TTC549 (cell line): ENCODE measurements around the gene NEK5.
"Not testable (repeated sequence)": the region's sequence is repeated elsewhere in the genome, so short reads cannot be mapped to it uniquely, and the experiment has no call there.

Source experiments
- FAIRE-seq: peaks from 2 replicates; lab custom pipeline; 2012; peaks lifted over from hg19 to GRCh38; lab: Jason Lieb, UNC

The NEK5 gene

DNA sequence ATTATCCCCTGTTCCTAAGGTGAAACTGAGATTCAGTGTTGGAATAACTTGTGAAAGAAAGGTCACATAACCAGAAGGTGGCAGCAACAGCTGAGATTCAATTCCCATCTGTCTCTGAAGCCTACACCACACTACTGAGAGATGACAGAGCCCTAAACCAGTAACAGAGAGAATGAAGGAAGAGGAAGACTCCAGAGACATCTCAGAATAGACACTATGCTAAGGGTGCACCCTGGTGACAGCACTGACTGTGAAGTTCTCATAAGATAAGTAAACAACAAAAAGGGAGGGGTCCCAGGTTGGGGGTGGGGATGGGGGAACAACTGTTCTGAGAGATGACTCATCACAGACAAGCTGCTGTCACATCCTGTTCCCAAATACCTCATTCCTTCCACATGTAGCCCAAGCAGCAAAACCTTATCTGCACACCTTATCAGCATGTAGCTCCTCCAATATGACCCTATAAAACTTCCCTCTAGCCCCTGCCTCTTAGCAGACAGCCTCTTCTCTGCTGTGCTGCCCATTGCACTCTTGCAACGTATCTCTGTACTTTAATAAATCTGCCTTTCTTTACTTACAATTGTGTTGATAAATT, 57.8 kb downstream of the NEK5 start:
- no peak for FAIRE-seq

DNA sequence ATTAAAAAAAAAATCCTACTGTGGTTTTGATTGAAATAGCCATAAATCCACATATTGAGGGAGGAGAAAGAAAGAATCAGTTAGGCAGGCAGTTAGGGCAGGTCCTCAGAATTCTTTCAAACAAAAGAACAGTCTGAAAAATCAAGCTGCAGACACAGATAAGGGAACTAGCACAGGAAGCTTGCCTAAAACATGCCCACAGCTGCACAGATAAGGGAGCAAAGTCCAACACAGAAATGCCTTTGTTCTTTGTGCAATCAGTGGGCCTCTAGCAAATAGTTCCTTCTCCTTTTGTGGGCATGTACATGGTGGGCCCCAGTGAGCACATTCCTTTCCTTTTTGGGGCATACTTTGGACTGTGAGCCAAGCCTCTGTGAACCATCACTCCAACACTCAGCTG, 61.6 kb downstream of the NEK5 start:
- FAIRE-seq, result no peak

DNA sequence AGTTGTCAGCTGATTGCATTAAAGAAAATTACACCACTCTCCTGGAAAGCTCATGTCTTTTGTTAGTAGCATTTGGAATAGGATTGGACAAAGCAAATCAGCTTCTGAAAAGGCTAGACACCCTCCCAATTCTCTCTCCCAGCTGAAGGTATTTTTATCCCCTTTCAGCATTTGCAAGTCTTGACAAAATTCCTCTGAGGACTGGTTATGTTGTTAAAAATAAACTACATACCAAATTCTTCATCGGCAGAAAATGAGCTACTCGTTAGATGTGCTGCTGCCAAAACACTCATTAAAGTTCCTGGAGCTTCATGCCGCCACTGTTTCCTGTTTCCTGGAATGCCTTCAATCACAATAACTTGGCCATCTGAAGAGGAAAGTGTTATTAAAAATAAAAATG, 67.3 kb downstream of the NEK5 start:
- FAIRE-seq, result no peak

DNA sequence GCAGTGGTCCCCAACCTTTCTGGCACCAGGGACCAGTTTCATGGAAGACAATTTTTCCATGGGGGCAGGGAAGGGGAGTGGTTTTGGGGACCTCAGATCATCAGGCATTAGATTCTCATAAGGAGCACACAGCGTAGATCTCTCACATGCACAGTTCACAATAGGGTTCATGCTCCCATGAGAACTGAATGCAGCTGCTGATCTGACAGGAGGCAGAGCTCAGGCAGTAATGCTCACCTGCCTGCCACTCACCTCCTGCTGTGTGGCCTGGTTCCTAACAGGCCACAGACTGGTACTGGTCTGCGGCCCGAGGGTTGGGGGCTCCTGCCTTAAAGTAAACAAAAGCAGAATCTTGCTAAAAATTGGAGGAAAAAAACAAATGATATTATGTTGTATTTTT, 67.8 kb downstream of the NEK5 start:
- FAIRE-seq, result not testable (repeated sequence)

DNA sequence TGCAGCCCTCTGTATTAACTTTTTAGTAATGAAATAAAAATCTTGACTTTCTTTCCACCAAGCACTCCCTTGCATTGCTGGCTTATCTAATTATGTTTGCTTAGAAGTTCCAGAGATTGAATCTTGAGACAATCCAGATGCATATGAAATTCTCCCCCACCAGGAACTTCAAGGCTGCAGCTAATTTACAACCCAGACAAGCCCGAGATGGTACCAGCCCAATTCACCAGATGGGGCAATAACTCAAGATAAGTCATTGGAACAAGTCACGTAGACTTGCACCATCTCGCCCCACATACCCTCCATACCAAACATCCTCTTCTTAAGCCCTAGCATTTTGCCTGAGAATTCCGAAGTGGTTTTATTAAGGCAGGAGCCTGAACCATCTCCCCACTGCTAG, 75.4 kb downstream of the NEK5 start:
- FAIRE-seq, result no peak

DNA sequence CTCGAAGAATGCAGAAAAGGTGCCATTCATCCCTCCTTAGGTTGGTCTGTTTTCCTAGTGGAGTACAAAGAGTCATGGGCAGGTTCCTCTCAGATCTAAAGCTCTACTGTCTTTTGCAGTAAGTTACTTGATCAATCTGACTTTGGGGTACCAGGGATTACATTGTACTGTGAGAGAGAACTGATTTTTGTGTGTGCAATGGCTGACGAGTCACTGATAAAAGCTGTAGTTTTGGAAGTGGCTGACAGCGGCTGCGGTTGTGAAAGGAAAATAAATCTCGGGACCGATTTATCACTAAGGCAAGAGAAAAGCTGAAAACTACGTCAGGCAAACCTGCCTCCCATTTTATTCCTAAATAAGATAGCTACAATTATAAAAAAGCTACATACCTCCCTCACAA, 77.5 kb downstream of the NEK5 start:
- no peak for FAIRE-seq

DNA sequence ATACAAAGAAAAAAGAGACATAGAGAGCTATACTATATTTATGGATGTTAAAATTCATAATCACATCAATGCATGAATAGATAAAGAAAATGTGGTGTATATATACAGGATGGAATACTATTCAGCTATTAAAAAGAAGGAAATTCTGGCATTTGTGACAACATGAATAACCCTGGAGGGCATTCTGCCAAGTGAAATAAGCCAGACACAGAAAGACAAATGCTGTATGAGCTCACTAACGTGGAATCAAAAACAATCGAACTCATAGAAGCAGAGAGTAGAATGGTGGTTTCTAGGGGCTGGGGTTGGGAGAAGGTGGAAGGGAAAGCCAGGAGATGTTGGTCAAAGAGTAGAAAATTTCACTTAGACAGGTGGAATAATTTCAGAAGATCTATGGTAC, 80.4 kb downstream of the NEK5 start:
- no peak for FAIRE-seq

DNA sequence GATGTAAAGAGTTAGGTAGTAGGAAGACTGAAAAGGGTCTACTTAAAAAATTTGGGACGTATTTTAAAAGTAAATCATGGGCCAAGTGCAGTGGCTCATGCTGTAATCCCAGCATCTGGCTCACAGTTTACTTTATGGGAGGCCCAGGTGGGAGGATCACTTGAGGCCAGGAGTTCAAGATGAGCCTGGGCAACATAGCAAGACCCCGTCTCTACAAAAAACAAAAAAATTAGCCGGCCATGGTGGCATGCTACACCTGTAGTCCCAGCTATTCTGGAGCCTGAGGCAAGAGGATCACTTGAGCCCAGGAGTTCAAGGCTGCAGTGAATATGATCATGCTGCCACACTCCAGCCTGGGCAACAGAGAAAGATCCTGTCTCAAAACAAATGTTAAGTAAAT, 81.4 kb downstream of the NEK5 start:
- FAIRE-seq, result no peak

DNA sequence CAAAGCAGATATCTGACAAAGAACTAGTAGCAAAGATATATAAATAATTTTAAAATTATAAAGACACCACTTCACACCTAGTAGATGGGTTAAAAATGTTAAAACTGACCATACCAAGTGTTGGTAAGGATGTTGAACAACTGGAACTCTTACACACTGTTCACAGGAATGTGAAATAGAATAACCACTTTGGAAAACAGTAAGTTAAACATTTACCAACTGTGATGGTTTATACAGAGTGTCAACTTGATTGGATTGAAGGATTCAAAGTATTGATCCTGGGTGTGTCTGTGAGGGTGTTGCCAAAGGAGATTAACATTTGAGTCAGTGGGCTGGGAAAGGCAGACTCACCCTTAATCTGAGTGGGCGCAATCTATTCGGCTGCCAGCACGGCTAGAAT, 85.2 kb downstream of the NEK5 start:
- no peak for FAIRE-seq

DNA sequence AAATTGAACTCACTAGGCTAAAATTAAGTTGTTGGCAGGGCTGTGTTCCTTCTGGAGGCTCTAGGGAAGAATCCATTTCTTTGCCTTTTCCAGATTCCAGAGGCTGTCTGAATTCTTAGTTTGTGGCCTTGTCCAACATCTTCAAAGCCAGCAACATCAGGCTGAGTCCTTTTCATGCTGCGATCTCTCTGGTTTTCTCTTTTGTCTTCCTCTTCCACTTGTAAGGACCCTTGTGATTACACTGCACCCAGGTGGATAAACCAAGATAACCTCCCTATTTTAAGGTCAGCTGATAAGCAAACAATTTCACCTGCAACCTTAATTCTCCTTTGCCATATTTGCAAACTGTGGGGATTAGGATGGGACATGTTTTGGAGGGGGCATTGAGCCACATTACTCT, 92.8 kb downstream of the NEK5 start:
- no peak for FAIRE-seq

DNA sequence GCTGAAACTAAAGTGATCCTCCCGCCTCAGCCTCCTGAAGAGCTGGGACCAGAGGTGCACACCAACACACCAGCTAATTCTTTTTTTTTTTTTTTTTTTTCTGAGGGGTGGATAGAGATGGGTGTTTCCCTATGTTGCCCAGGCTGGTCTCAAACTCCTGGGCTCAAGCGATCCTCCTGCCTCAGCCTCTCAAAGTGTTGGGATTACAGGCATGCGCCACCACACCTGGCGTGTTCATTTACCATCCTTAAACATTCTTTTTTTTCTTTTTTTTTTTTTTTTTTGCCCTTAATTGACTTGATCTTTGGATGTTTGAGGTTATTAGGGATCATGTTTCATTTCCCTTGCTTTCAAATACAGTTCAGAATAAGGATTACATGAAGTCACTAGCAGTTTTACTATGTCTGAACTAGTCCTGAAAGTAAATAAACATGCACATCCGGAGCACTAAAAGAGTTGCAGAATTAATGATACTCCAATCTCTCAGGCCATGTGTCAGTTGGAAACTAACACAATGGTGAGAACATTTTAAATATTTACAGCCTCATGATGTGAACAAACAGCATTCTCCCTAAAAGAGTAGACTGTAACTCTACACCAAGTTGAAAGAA, 94.2 kb downstream of the NEK5 start:
- FAIRE-seq, result no peak

DNA sequence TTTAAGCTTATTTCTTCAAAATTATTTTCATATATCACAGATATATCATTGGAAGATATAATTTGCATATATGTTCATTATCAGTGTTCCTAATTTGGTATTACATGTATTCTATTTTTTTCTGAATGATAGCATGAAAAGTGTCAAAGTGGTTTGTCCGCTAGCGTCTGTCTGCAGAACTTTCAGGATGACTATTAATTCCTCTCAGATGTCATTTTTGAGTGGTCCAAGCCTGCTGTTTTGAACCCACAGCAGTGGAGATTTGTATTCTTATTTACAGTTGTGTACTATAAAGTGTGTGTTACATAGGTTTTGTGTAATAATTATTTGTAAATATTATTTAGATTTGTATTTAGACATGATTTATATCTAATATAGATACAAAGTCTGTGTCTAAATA, 95.8 kb downstream of the NEK5 start:
- FAIRE-seq, result no peak

DNA sequence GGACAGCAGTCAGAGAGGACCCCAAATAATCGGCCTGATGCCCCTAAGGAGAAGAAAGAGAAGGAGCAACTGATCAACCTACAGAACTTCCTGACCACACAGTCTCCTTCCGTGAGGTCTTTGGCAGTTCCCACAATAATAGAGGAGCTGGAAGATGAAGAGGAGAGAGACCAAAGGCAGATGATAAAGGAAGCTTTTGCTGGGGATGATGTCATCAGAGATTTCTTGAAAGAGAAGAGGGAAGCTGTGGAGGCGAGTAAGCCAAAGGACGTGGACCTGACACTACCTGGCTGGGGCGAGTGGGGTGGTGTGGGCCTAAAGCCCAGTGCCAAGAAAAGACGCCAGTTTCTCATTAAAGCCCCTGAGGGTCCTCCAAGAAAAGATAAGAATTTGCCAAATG, 98.5 kb downstream of the NEK5 start:
- not testable (repeated sequence) for FAIRE-seq

DNA sequence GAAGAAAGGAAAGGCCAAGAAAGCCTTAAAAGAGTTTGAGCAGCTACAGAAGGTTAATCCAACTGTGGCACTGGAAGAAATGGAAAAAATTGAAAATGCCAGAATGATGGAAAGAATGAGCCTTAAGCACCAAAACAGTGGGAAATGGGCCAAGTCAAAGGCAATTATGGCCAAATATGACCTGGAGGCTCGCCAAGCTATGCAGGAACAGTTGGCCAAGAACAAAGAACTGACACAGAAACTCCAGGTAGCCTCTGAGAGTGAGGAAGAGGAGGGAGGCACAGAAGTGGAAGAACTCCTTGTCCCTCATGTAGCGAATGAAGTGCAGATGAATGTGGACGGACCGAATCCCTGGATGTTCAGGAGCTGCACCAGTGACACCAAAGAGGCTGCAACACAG, 99.3 kb downstream of the NEK5 start:
- no peak for FAIRE-seq

DNA sequence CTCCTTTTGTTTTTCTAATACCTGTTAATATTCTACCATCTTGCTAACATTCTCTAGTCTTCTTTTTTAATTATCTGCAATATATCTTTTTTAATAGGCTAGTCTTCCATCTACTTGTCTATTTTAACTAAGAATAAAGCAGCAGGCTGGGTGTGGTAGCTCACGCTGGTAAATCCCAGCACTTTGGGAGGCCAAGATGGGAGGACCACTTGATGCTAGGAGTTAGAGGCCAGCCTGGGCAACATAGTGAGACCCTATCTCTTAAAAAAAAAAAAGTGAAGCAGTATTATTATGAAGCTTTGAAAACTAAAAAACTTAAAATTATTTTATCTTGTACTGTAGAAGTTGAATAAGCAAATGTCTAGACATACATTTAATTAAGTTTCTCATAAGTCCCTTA, 101.0 kb downstream of the NEK5 start:
- no peak for FAIRE-seq

DNA sequence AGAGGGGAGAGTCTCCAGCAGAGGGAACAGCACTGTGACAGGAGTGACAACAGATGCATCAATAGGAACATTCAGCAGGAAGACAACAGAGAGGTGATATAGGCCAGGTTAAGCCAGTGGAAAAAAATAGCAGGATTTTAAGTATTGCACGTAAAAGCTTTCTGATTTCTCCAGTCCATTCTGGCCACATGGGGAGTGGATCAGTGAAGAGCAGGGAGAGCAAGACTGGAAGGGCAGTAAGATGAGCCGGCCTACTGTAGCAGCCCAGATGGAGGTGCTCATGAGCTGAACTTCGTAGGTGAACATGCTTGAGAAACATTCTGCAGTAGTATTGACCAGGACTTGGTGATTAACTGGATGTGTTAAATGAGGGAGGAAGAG, 102.6 kb downstream of the NEK5 start:
- no peak for FAIRE-seq

DNA sequence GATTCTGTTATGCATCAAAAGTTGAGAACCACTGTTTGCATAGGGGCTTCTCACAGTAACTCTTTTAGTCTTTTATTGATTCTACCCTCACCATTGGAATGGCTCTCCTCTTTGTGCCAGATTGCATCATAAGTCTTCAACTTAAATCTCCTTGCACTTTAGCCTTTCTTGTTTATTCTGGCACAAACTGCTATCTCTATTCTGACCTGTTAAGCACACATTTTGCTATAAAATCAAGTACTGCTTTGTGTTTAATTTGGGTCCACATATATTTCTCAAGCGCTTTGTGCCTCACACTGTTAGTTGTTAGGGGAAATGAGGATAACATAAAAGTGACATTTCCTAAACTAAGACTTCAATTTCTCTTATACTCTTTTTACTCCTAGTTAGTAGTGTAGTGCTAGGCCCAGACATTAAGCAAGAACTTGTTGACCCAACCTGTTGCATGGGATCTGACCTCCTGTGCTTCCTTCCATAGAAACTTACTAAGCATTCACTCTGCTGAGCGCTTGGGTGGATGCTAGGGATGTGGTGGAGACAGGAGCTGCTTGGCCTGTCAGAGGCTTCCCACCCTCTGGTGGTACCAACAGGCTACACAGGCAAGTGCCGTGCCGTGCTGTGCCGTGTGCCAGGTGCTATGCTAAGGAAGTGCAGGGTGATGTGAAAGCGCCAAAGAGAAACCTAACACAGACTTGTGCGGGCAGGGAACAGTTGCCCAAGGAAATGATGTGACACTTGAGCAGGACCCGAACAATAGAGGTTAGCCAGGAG, 103.2 kb downstream of the NEK5 start:
- no peak for FAIRE-seq

DNA sequence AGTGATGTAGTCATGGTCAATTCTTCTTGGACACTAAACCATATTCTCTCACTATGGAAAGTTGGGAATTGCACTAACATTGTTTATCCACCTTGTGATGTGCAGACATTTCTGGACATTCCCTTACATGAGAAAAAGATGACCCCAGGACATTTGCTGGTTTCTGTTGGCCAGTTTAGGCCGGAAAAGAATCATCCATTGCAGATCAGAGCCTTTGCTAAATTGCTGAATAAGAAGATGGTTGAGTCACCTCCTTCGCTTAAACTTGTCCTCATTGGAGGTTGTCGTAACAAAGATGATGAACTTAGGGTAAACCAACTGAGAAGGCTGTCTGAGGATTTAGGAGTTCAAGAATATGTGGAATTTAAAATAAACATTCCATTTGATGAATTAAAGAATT, 104.4 kb downstream of the NEK5 start, which contains the start of gene UTP14C:
Gene UTP14C, plus strand, starts transcription at position 211 of the 400 bp plus-strand sequence. CDS start 4,114 bp downstream, outside the sequence.
- FAIRE-seq, result no peak

DNA sequence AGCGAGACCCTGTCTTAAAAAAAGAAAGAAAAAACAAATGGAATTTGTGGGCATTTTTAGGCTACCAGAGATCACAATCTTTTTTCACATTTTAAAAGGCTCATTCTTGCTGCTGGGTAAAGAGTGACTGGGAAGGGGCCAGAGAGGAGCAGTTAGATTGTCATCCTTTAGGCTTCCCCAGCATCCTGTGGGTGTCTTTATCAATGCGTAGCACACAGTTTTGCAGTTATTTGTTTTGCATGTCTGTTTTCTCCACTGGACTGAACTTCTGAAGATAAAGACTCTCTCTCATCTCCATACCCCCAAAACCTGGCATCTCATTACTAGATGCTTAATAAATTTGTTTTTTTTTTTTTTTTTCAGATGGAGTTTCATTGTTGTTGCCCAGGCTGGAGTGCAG, 106.5 kb downstream of the NEK5 start:
- no peak for FAIRE-seq

DNA sequence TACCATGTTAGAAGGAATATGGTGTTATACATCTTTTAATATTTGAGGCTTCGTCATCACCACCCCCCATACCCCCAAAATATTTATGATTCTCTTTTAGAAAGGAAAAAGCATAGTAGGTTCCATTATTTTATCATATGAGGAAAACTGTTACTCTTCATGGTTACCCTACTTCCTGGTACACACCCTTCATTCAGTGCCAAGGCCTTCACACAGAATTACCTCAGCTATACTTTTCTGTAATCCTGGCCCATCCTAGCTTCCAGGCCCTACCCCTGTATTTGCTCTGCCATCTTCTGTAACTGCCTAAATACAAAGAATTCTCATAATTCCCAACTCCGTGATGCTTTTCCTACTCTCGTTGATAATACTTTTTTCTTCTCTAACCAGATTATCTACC, 108.7 kb downstream of the NEK5 start:
- FAIRE-seq, result no peak

DNA sequence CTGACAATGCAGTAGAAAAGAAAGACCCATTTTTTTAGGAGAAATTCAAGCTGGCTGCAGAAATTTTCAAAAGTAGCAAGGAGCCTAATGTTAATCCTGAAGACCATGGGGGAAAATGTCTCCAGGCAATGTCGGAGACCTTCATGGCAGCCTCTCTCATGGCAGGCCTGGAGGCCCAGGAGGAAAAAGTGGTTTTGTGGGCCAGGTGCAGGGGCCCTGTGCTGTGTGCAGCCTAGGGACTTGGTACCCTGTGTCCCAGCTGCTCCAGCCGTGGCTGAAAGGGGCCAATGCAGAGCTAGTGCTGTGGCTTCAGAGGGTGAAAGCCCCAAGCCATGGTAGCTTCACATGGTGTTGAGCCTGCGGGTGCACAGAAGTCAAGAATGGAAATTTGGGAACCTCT, 112.6 kb downstream of the NEK5 start:
- FAIRE-seq, result no peak

DNA sequence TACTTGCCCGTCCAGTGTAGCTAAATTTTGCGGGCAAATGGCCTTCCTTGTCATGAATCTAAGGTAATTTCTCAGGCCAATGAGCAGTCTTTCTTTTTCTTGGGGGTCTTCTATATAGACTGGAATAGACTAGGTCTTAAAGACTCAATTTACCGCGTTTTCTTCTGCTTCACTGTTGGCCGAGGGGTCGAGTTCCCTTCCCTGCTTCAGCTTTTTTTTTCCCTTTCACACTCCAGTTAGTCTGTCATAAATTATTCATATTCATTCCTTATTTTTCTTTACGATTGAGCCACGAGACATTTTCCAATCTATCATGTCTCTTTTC, 116.4 kb downstream of the NEK5 start:
- no peak for FAIRE-seq

DNA sequence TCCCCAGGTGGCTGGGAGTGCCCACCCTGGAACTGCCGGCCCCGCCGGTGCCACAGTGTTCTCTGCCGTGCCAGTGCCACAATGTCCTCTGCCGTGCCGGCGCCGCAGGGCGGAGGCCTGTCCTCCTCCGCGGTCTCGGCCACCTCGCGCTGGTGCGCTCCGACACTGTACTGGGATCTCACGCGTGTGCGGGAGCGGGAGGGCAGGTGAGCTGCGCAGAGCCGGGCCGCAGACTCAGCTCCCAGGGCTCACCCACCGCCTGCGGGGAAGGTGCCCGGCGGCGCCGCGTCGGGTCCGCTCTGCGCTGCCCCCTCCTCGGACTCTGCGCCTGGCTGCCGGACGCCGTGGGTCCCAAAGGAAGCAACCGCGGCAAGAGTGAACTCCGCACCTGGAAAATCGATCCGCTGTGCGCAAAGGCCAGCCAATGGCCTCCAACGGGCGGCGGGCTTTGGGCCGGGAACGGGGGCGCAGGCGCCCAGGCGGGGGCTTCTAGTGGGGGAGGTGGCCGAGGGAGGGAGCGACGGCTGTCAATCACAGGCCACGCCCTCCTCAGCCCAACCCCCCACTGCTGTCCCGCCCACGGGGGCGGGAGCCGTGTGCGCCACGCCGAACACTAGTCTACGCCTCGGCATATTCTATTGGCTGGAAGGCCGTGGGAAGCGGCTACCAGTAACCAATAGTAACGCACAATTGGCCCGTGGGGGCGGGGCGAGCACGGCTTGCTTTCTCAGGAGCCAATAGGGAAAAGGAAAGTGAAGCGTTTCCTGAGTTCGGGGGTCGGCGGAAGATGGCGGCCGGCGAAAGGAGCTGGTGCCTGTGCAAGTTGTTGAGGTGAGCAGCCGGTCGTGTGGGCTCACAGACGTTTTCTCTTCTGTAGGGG, 117.0 kb downstream of the NEK5 start, which contains the start of gene ALG11:
Gene ALG11, plus strand, starts transcription at position 767 of the 880 bp plus-strand sequence. Its CDS starts 21 bp downstream, at position 788.
- FAIRE-seq, result peak; percentile 90
